AG20443 (cell line): ENCODE measurements around the gene NDUFS7.
A peak's percentile ranks its signal among the peaks of the same experiment; 100 is the strongest.

Source experiments
- DNase-seq: peaks from one replicate; pipeline ENCODE4 v3.0.0; 2012; ENCODE audit warnings: low spot score, mixed read lengths

NDUFS7 gene

GRCh38 chr19:1383312-1384084 is at the start of gene NDUFS7:
Gene NDUFS7 (plus strand): TSS chr19:1383907. CDS start chr19:1383927, 20 bp downstream.
- DNase-seq, result peak; percentile 92

- DNase-seq, result no peak
Observed at GRCh38 chr19:1336079-1336684, 47.5 kb upstream of the NDUFS7 start.

- DNase-seq, result no peak
Observed at GRCh38 chr19:1340681-1341469, 42.8 kb upstream of the NDUFS7 start.

GRCh38 chr19:1343041-1343440 is 40.7 kb upstream of the NDUFS7 start:
- no peak for DNase-seq

DNA sequence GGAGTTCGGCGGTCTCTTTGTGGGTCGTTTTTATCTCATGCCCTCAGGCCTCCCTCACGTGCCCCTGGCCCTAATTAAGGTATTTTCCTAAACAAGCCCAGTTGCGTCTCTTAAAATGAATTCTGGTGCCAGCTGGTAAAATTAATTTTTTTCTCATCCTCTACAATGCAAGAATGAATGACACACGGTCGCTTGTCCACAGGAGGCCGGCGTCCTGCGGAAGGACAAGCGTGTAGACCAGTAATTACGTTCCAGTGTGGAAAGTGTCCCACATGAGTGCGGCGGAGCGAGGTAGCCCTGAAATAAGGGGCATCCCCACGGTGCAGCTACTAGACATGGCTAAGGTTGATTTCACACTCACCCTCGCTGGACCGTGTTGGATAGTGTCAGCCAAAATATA is 34.5 kb upstream of the NDUFS7 start:
- no peak for DNase-seq

DNA sequence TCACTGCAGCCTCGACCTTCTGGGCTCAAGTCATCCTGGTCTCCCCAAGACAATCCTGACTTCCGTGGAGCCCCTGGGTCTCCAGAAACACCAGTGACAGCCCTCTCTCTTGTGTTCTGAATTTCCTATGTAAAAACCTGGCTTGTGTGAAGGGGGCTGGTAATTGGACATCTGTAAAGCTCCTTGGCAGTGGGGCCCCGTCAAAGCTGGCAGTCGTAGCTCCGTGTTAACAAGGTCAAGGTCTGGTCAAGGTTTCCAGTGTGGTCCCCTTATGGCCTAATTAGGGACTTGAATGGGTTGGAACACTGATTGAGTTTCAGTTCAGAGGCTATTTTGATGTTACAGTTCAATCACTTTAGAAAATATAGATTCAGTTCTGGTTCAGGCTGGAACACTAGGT is 32.8 kb upstream of the NDUFS7 start:
- no peak for DNase-seq

GRCh38 chr19:1351381-1351851 is 32.3 kb upstream of the NDUFS7 start:
- DNase-seq, result no peak

- no peak for DNase-seq
Observed at GRCh38 chr19:1353144-1353543, 30.6 kb upstream of the NDUFS7 start.

DNA sequence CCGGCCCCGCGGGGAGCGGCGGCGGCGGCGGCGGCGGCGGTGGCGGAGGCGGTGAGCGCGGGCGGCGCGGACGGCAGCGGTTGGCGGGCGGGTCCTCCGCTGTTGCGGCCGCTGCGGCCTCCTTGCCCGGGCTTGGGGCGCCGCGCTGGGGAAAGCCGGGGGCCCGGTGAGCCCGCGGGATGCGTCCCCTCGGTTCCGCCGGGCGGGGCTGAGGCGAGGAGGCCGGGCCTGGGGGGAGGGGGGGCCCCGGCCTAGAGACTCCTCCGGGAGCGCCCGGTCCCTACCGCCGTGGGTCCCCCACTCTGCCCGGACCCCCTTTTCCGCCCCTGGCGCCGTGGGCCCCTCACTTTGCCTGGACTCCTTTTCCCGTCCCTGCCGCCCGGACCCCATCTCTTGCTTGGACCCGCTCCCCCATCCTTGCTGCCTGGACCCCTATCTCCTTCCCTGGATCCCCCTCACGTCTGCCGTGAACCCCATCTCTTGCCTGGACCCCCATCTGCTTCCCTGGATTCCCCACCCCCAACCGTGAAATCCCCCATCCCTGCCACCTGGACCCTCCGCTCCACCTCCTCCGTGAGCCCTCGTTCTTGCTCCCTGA is 28.6 kb upstream of the NDUFS7 start:
- peak; percentile 84 for DNase-seq

DNA sequence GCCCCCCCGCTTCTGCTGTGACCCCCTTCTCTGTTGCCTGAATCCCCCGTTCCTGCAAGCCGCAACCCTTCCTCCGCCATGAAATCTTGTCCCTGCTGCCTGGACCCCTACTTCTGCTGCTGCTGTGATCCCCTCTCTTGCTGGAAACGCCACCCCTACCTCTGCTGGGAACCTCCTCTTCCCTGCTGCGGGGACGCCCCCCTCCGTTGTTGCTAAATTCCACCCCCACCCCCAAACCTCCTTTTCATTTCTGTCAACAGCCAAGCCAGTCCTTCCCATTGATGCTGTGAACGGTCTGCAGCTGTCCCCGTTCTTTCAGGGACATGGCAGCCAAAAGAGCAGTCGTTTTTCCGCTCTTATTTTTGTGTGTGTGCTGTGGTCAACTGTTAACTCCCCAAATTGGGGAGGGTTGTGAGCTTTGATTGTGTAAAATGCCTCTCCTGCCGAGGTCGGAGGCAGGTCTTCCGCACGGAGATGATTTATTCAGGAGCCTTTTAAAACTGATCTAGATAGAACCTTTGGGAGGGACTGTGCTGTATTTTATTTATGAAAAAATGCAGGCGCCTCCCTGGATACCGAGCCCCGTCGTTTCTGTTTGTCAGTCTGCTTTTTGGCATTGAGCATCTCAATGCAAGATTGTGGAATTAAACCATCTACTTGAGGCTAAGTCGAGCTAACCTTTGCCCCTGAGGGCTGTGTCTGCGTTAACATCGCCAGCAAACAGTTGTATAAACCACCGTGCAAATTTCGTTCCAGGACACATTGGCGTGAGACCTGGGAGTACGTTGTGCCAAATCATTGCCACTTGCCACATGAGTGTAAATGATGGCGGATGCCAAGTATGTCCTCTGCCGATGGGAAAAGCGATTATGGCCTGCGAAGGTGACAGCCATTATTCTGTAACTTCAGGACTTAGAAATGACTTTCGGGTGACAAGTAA is 27.9 kb upstream of the NDUFS7 start:
- no peak for DNase-seq

- no peak for DNase-seq
Observed at GRCh38 chr19:1356508-1356865, 27.2 kb upstream of the NDUFS7 start.

GRCh38 chr19:1357531-1358109 is 26.1 kb upstream of the NDUFS7 start:
- DNase-seq, result no peak

GRCh38 chr19:1360126-1360817 is 23.4 kb upstream of the NDUFS7 start:
- DNase-seq, result no peak

DNA sequence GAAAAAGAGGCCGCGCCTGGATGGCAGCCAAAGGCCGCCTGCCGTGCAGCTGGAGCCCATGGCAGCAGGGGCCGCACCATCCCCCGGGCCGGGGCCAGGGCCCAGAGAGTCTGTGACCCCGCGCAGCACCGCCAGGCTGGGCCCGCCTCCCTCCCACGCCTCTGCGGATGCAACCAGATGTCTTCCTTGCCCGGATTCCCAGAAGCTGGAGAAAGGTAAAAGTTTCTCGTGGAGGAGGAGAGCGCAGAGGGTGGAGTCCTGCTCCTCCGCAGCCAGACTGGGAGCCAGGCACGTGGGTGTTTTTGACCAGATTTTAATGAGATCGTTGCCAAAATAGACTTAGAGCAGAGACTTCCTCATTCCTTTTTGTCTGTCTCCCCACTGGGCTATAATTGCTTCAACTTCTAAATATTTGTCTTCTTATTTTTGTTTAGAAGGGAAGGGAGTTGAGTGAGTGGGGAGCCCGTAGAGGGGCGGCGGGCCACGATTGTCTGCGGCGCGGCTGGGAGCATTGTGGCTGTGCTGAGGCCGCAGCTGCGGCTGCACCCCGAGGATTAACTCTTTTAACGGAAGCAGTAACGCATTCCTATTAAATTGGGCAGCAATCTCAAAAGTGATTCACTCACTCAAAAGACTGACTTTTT is 22.8 kb upstream of the NDUFS7 start:
- peak; percentile 88 for DNase-seq

- peak; percentile 30 for DNase-seq
Observed at GRCh38 chr19:1361601-1362386, 21.9 kb upstream of the NDUFS7 start.

DNA sequence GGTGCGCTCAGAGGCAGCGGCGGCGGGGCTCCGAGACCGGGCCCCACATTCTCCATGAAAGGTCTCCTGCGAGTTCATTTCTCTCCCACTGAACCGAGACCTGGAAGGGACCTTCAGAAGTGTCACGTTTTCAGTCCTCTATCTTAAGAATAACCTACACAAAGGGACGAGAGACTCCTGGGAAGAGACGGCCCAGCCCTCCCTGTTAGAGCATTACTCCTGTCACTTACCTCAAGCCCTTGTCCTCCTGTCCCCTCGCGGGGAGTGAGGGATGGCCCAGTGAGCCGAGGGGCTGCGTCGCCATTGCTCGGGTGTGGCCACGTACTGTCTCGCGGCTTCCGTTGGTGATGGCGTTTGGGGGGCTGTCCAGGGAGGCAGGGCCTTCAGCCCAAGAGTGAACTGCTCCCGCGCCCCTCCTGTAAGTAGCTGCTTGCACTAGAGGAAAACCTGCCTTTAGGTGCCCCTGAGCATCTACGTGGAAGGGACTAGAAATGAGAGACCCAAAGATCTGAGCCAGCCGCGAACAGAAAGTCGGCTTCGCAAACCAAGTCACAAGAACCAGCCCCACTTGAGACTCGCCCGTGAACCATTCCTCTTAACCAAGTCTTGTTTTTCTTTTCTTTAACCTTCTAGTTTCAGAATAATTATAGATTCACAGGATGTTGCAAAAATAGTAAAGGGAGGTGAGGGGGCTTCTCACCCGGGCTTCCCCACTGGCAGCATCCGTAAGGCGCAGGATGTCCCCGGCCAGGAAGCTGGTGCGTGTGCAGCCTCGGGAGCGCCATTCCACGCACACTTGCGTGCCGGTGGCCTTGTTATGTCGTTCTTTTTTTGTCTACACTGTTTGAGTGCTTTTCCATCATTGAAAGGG is 21.1 kb upstream of the NDUFS7 start:
- no peak for DNase-seq

- no peak for DNase-seq
Observed at GRCh38 chr19:1363599-1363998, 20.1 kb upstream of the NDUFS7 start.
